A549 (cell line): ENCODE measurements around the gene CENPU.

Experiments used
- CEBPB ChIP-seq, 2 experiments: fragments of >200 bp in 1 of 2; sonication (Bioruptor Twin) in 1 of 2; formaldehyde crosslinking in 1 of 2; IDR thresholded peaks; 2 replicates each; pipeline ENCODE4 v1.6.1; 2012 to 2016
- EP300 ChIP-seq, 2 experiments: fragments of >200 bp; sonication (Bioruptor Twin); formaldehyde crosslinking; IDR thresholded peaks; 2 replicates in 1 of 2; 3 replicates in 1 of 2; pipeline ENCODE4 v1.6.1; 2016 to 2017
- ESRRA ChIP-seq: fragments of 150-350 bp; IDR thresholded peaks from 2 replicates; pipeline ENCODE4 v1.6.1; 2014; ENCODE audit warnings: mild to moderate bottlenecking, low read length, borderline replicate concordance
- FOSL2 ChIP-seq, 2 experiments: fragments of 450-650 bp in 1 of 2; fragments of >200 bp in 1 of 2; sonication (Bioruptor Twin) in 1 of 2; formaldehyde crosslinking; IDR thresholded peaks; 2 replicates each; pipeline versions ENCODE4 v1.5.0 to v1.6.1; 2016 to 2020; ENCODE audit warnings: mild to moderate bottlenecking in 1 of 2, moderate library complexity in 1 of 2
- JUNB ChIP-seq: fragments of >200 bp; sonication (Bioruptor Twin); formaldehyde crosslinking; IDR thresholded peaks from 2 replicates; pipeline ENCODE4 v1.6.1; 2016
- MAX ChIP-seq: IDR thresholded peaks from 2 replicates; pipeline ENCODE4 v1.6.1; 2012
- POLR2A ChIP-seq: IDR thresholded peaks from 2 replicates; pipeline ENCODE4 v1.6.1; 2012; ENCODE audit warnings: mild to moderate bottlenecking, low read length
- REST ChIP-seq: fragments of 200-600 bp; sonication (generic); IDR thresholded peaks from 2 replicates; pipeline ENCODE4 v1.6.1; 2016; ENCODE audit warnings: antibody characterized with exemption, mild to moderate bottlenecking, moderate library complexity
- RFX5 ChIP-seq: fragments of 450-650 bp; IDR thresholded peaks from 2 replicates; pipeline ENCODE4 v1.7.1; 2014; ENCODE audit warnings: antibody characterized with exemption, mild to moderate bottlenecking, moderate library complexity
- ZFP36 ChIP-seq: fragments of 450-650 bp; IDR thresholded peaks from 2 replicates; pipeline ENCODE4 v1.6.1; 2014; ENCODE audit warnings: borderline replicate concordance; ENCODE audit not compliant: partially characterized antibody
- TF ChIP-seq, protein P1 (sequence below): fragments of >200 bp; sonication (Bioruptor Twin); formaldehyde crosslinking; IDR thresholded peaks from 3 replicates; pipeline ENCODE4 v1.5.1; 2016

DNA sequence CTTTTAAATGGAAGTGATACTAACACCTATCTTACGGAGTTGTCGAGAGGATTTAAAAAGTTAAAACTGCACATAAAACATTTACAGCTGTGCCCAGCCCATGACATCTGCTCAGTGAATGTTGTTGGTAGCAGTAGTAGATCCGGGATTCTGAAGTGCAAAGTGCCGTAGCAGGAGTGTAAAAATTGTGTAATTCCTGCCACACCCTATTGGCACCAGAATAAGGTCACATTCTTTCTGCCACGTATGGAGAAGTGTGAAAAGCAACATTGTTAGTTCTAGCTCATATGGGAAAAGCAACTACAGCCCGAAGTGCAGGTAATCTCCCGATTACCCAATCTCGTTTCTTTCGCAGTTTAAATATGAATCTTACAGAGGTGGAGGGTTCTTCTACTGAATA lies 53.2 kb downstream of the CENPU start:
- TF ChIP-seq FOSL2 (IDR thresholded peaks at IDR 0.05) (no peak), FOSL2 (CRISPR knock-in tag; IDR thresholded peaks at IDR 0.05) (no peak), ESRRA (no peak), JUNB (no peak), MAX (no peak), EP300 (IDR thresholded peaks at IDR 0.05) (no peak), REST (no peak), POLR2A (no peak), ZFP36 (no peak), RFX5 (no peak), CEBPB (IDR thresholded peaks at IDR 0.05) (no peak)
- TF ChIP-seq, protein P1, sequence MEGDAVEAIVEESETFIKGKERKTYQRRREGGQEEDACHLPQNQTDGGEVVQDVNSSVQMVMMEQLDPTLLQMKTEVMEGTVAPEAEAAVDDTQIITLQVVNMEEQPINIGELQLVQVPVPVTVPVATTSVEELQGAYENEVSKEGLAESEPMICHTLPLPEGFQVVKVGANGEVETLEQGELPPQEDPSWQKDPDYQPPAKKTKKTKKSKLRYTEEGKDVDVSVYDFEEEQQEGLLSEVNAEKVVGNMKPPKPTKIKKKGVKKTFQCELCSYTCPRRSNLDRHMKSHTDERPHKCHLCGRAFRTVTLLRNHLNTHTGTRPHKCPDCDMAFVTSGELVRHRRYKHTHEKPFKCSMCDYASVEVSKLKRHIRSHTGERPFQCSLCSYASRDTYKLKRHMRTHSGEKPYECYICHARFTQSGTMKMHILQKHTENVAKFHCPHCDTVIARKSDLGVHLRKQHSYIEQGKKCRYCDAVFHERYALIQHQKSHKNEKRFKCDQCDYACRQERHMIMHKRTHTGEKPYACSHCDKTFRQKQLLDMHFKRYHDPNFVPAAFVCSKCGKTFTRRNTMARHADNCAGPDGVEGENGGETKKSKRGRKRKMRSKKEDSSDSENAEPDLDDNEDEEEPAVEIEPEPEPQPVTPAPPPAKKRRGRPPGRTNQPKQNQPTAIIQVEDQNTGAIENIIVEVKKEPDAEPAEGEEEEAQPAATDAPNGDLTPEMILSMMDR: no peak
